Right kidney (tissue), 9 donors: ENCODE data around the gene DCHS2.

Experiments used
- DNase-seq: peaks from one replicate; pipeline ENCODE4 v3.0.0-alpha.2; 2016
- long read RNA-seq, 8 donors: transcript quantifications; one replicate each; lab custom pipeline, GENCODE V29; 2026

DCHS2 gene
- long read RNA-seq, donor 1, result 0 reads
- long read RNA-seq, donor 2, result 0 reads
- long read RNA-seq, donor 3, result 0 reads
- long read RNA-seq, donor 4, result 0 reads
- long read RNA-seq, donor 5, result 0 reads
- long read RNA-seq, donor 6, result 0 reads
- long read RNA-seq, donor 7, partial matches to known transcripts, result 0 of 1 reads
- long read RNA-seq, donor 7, other reads (novel, unspliced or antisense), result 0 of 1 reads
- long read RNA-seq, donor 8, result 0 reads

- DNase-seq, result peak; percentile 81
Measured at GRCh38 chr4:154491341-154492271, at the start of gene DCHS2. TSS of gene DCHS2 (minus strand) at chr4:154491799. CDS start at chr4:154491355, 444 bp downstream.

- no peak for DNase-seq
Measured at GRCh38 chr4:154534296-154534695, 42.7 kb upstream of the DCHS2 start.

GRCh38 chr4:154529728-154530519 lies 38.3 kb upstream of the DCHS2 start:
- DNase-seq, result no peak

DNA sequence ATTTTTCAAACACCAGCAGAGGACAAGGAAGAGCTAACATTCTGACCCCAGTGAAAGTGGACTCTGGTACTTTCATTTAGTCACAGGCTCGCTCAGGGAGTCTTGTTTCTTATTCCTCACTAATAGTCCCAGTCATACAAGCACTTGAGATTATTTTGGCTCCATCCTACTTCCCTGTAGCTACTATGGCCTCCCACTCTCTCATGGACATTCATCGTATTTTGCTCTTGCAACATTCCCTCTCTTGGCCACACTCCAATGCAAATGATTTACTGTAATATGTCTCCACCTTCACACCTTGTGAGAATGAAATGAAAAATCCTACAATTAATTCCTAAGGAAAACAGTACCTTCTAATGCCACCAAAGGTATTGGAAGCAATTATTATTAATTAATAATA lies 37.3 kb upstream of the DCHS2 start:
- DNase-seq, result no peak

GRCh38 chr4:154527308-154527707 lies 35.7 kb upstream of the DCHS2 start:
- no peak for DNase-seq

- no peak for DNase-seq
Measured at GRCh38 chr4:154526151-154526550, 34.6 kb upstream of the DCHS2 start.

DNA sequence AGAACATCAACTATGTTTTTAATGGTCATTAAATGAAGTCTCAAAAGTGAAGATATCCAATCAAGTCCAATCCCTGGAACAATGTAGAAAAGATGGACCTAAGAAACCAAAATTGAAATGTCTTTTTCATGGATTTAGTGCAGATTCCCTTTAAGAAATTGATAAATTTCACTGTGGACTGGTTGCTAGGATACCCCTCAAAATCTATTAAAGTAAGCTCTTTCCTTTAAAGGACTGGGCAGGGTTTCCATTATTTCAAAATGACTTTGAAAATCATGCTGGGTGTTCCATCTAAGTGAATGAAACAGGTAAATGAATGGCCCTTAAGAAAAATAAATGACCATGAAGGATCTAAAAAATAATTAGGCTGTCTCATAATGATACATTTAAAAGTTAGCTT lies 30.0 kb upstream of the DCHS2 start:
- DNase-seq, result no peak

GRCh38 chr4:154519214-154519613 lies 27.6 kb upstream of the DCHS2 start:
- no peak for DNase-seq

- DNase-seq, result no peak
Measured at GRCh38 chr4:154517591-154517990, 26.0 kb upstream of the DCHS2 start.

- no peak for DNase-seq
Measured at GRCh38 chr4:154516318-154517029, 24.9 kb upstream of the DCHS2 start.

- DNase-seq, result no peak
Measured at GRCh38 chr4:154511981-154512380, 20.4 kb upstream of the DCHS2 start.

GRCh38 chr4:154511548-154511947 lies 19.9 kb upstream of the DCHS2 start:
- no peak for DNase-seq

- DNase-seq, result no peak
Measured at GRCh38 chr4:154507156-154507555, 15.6 kb upstream of the DCHS2 start.

GRCh38 chr4:154506253-154506652 lies 14.7 kb upstream of the DCHS2 start:
- no peak for DNase-seq

- no peak for DNase-seq
Measured at GRCh38 chr4:154503598-154503997, 12.0 kb upstream of the DCHS2 start.

GRCh38 chr4:154502111-154502510 lies 10.5 kb upstream of the DCHS2 start:
- DNase-seq, result no peak

GRCh38 chr4:154497889-154498288 lies 6.3 kb upstream of the DCHS2 start:
- no peak for DNase-seq

GRCh38 chr4:154495867-154496266 lies 4.3 kb upstream of the DCHS2 start:
- DNase-seq, result no peak

DNA sequence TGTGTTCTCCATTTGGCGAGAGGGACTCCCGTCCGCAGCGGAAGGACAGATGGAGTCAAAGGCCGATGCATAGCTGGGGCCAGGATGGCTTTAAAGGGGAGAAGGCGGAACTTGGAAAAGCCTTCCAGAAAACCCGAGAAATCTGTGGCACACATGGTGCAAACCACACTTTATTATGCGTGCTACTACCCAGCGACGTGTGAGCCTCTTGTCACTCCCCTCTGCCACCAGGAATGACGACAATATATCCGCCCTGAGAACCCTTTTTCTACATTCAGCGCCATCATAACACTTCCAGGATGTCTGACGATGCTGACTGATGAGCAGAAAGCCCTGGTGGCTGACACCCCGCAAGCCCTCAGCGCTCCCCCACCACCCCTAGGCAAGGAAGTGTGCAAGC lies 689 bp upstream of the DCHS2 start:
- DNase-seq, result no peak

DNA sequence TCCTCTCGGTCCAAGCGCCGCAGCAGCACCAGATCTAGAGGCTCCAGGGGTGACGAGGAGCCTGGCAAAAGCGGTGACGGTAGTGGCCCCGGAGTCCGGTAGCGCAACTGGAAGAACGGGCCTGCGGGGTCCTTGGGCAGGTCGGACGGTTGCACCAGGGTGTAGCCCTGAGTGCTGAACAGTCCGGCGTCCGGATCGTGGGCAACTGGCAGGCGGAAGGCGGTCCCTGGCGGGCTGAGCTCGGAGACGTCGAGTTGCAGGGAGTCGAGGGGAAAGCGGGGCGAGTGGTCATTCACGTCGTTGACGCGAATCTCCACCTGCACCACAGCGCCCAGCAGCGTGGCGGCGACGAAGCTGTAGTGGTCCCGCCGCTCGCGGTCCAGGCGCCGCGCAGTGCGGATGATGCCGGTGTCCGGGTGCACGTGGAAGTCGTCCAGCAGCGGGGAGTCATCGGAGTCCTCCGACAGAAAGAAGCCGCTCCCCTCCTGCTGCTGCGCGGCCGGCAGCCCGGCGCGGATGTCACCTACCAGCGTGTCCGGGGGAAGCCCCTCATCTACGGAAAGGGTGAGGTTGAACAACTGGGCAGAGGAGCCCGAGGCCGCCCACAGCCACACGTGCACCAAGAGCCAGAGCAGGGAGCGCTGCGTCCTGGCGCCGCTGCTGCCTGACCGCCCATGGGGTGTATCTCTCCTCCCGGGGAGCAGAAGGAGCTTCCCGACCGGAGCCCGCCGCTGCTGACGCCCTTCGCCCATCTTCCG lies 837 bp downstream of the DCHS2 start:
- peak; percentile 83 for DNase-seq

GRCh38 chr4:154490234-154490582 lies 1.4 kb downstream of the DCHS2 start:
- peak; percentile 74 for DNase-seq
